ENCODE results near the gene CHAT.

The CHAT gene

GRCh38 chr10:49598164-49598856 lies 15.5 kb upstream of the CHAT start:
- Histone ChIP-seq H3K9ac (ENCODE audit: low read length) (no peak overlapping the region), H3K4me3 (ENCODE audit: low read length) (no peak overlapping the region), H3K27me3 (ENCODE audit: control insufficient read depth, insufficient read depth, low read length) (peaks cover 17% of the 10 kb centered on the region), H3K9me3 (ENCODE audit: control insufficient read depth, low read depth, low read length) (no peaks in the 10 kb centered on the region), H3K27ac (ENCODE audit: low read length) (no peak overlapping the region), H3K4me1 (ENCODE audit: control insufficient read depth, low read depth, low read length) (peaks cover 4% of the 10 kb centered on the region), H3K36me3 (ENCODE audit: control insufficient read depth, low read depth, low read length) (no peaks in the 10 kb centered on the region)

GRCh38 chr10:49598986-49599385 lies 14.9 kb upstream of the CHAT start:
- Histone ChIP-seq H3K4me1 (ENCODE audit: control insufficient read depth, low read depth, low read length) (peaks cover 4% of the 10 kb centered on the region), H3K27me3 (ENCODE audit: control insufficient read depth, insufficient read depth, low read length) (peaks cover 24% of the 10 kb centered on the region), H3K9ac (ENCODE audit: low read length) (no peak overlapping the region), H3K4me3 (ENCODE audit: low read length) (no peak overlapping the region), H3K36me3 (ENCODE audit: control insufficient read depth, low read depth, low read length) (no peaks in the 10 kb centered on the region), H3K27ac (ENCODE audit: low read length) (no peak overlapping the region), H3K9me3 (ENCODE audit: control insufficient read depth, low read depth, low read length) (no peaks in the 10 kb centered on the region)

GRCh38 chr10:49599546-49599945 lies 14.3 kb upstream of the CHAT start:
- no peaks in the 10 kb centered on the region for H3K36me3 ChIP-seq (ENCODE audit: control insufficient read depth, low read depth, low read length)
- H3K9ac ChIP-seq (ENCODE audit: low read length): no peak overlapping the region
- no peak overlapping the region for H3K4me3 ChIP-seq (ENCODE audit: low read length)
- no peaks in the 10 kb centered on the region for H3K9me3 ChIP-seq (ENCODE audit: control insufficient read depth, low read depth, low read length)
- H3K27me3 ChIP-seq (ENCODE audit: control insufficient read depth, insufficient read depth, low read length): peaks cover 30% of the 10 kb centered on the region
- no peak overlapping the region for H3K27ac ChIP-seq (ENCODE audit: low read length)
- H3K4me1 ChIP-seq (ENCODE audit: control insufficient read depth, low read depth, low read length): peaks cover 4% of the 10 kb centered on the region

- H3K36me3 ChIP-seq (ENCODE audit: control insufficient read depth, low read depth, low read length): no peaks in the 10 kb centered on the region
- no peaks in the 10 kb centered on the region for H3K9me3 ChIP-seq (ENCODE audit: control insufficient read depth, low read depth, low read length)
- peaks cover 34% of the 10 kb centered on the region for H3K27me3 ChIP-seq (ENCODE audit: control insufficient read depth, insufficient read depth, low read length)
- H3K27ac ChIP-seq (ENCODE audit: low read length): no peak overlapping the region
- H3K9ac ChIP-seq (ENCODE audit: low read length): no peak overlapping the region
- peaks cover 4% of the 10 kb centered on the region for H3K4me1 ChIP-seq (ENCODE audit: control insufficient read depth, low read depth, low read length)
- H3K4me3 ChIP-seq (ENCODE audit: low read length): no peak overlapping the region
Observed at GRCh38 chr10:49600046-49600445, 13.8 kb upstream of the CHAT start.

GRCh38 chr10:49600781-49601400 lies 12.9 kb upstream of the CHAT start:
- Histone ChIP-seq H3K9ac (ENCODE audit: low read length) (no peak overlapping the region), H3K9me3 (ENCODE audit: control insufficient read depth, low read depth, low read length) (no peaks in the 10 kb centered on the region), H3K4me1 (ENCODE audit: control insufficient read depth, low read depth, low read length) (peaks cover 4% of the 10 kb centered on the region), H3K4me3 (ENCODE audit: low read length) (no peak overlapping the region), H3K27me3 (ENCODE audit: control insufficient read depth, insufficient read depth, low read length) (peaks cover 42% of the 10 kb centered on the region), H3K27ac (ENCODE audit: low read length) (no peak overlapping the region), H3K36me3 (ENCODE audit: control insufficient read depth, low read depth, low read length) (no peaks in the 10 kb centered on the region)

- Histone ChIP-seq H3K4me1 (ENCODE audit: control insufficient read depth, low read depth, low read length) (no peaks in the 10 kb centered on the region), H3K9me3 (ENCODE audit: control insufficient read depth, low read depth, low read length) (no peaks in the 10 kb centered on the region), H3K27me3 (ENCODE audit: control insufficient read depth, insufficient read depth, low read length) (peaks cover 52% of the 10 kb centered on the region), H3K9ac (ENCODE audit: low read length) (no peak overlapping the region), H3K27ac (ENCODE audit: low read length) (no peak overlapping the region), H3K4me3 (ENCODE audit: low read length) (no peak overlapping the region), H3K36me3 (ENCODE audit: control insufficient read depth, low read depth, low read length) (no peaks in the 10 kb centered on the region)
Observed at GRCh38 chr10:49601857-49602256, 12.0 kb upstream of the CHAT start.

- no peaks in the 10 kb centered on the region for H3K4me1 ChIP-seq (ENCODE audit: control insufficient read depth, low read depth, low read length)
- H3K36me3 ChIP-seq (ENCODE audit: control insufficient read depth, low read depth, low read length): no peaks in the 10 kb centered on the region
- H3K4me3 ChIP-seq (ENCODE audit: low read length): no peak overlapping the region
- H3K27ac ChIP-seq (ENCODE audit: low read length): no peak overlapping the region
- peaks cover 1% of the 10 kb centered on the region for H3K9me3 ChIP-seq (ENCODE audit: control insufficient read depth, low read depth, low read length)
- H3K27me3 ChIP-seq (ENCODE audit: control insufficient read depth, insufficient read depth, low read length): peaks cover 59% of the 10 kb centered on the region
- no peak overlapping the region for H3K9ac ChIP-seq (ENCODE audit: low read length)
Observed at GRCh38 chr10:49602380-49603023, 11.3 kb upstream of the CHAT start.

- Histone ChIP-seq H3K9ac (ENCODE audit: low read length) (no peak overlapping the region), H3K27ac (ENCODE audit: low read length) (no peak overlapping the region), H3K9me3 (ENCODE audit: control insufficient read depth, low read depth, low read length) (peaks cover 3% of the 10 kb centered on the region), H3K27me3 (ENCODE audit: control insufficient read depth, insufficient read depth, low read length) (peaks cover 86% of the 10 kb centered on the region), H3K4me1 (ENCODE audit: control insufficient read depth, low read depth, low read length) (no peaks in the 10 kb centered on the region), H3K36me3 (ENCODE audit: control insufficient read depth, low read depth, low read length) (no peaks in the 10 kb centered on the region), H3K4me3 (ENCODE audit: low read length) (no peak overlapping the region)
Observed at GRCh38 chr10:49605216-49605938, 8.5 kb upstream of the CHAT start.

- H3K36me3 ChIP-seq (ENCODE audit: control insufficient read depth, low read depth, low read length): no peaks in the 10 kb centered on the region
- H3K9me3 ChIP-seq (ENCODE audit: control insufficient read depth, low read depth, low read length): peaks cover 3% of the 10 kb centered on the region
- H3K9ac ChIP-seq (ENCODE audit: low read length): no peak overlapping the region
- peaks cover 92% of the 10 kb centered on the region for H3K27me3 ChIP-seq (ENCODE audit: control insufficient read depth, insufficient read depth, low read length)
- no peaks in the 10 kb centered on the region for H3K4me1 ChIP-seq (ENCODE audit: control insufficient read depth, low read depth, low read length)
- H3K4me3 ChIP-seq (ENCODE audit: low read length): no peak overlapping the region
- no peak overlapping the region for H3K27ac ChIP-seq (ENCODE audit: low read length)
Observed at GRCh38 chr10:49605939-49606509, 7.8 kb upstream of the CHAT start.

- H3K27ac ChIP-seq (ENCODE audit: low read length): no peak overlapping the region
- peaks cover 3% of the 10 kb centered on the region for H3K9me3 ChIP-seq (ENCODE audit: control insufficient read depth, low read depth, low read length)
- no peak overlapping the region for H3K4me3 ChIP-seq (ENCODE audit: low read length)
- H3K36me3 ChIP-seq (ENCODE audit: control insufficient read depth, low read depth, low read length): no peaks in the 10 kb centered on the region
- H3K9ac ChIP-seq (ENCODE audit: low read length): no peak overlapping the region
- H3K4me1 ChIP-seq (ENCODE audit: control insufficient read depth, low read depth, low read length): no peaks in the 10 kb centered on the region
- peaks cover 98% of the 10 kb centered on the region for H3K27me3 ChIP-seq (ENCODE audit: control insufficient read depth, insufficient read depth, low read length)
Observed at GRCh38 chr10:49606981-49607535, 6.8 kb upstream of the CHAT start.
